Measurements from ENCODE around the gene DNAH7.

- TF ChIP-seq CTCF (IDR thresholded peaks at IDR 0.05), result no peak
- TF ChIP-seq ZFX (IDR thresholded peaks at IDR 0.05; ENCODE audit: borderline replicate concordance), result no peak
Measured at GRCh38 chr2:195838002-195838401, 230.6 kb downstream of the DNAH7 start.
